NCI-H748 (cell line): ENCODE results near the gene METTL25.

ENCODE experiments used
- DNase-seq: peaks from one replicate; lab custom pipeline; 2025; ENCODE audit not compliant: unreplicated experiment; lab: John Stamatoyannopoulos, UW

Gene METTL25

GRCh38 chr12:82406651-82407050, 48.3 kb downstream of the METTL25 start:
- DNase-seq = no peak

- no peak for DNase-seq
These were observed 49.2 kb downstream of the METTL25 start for GRCh38 chr12:82407481-82407880.

DNA sequence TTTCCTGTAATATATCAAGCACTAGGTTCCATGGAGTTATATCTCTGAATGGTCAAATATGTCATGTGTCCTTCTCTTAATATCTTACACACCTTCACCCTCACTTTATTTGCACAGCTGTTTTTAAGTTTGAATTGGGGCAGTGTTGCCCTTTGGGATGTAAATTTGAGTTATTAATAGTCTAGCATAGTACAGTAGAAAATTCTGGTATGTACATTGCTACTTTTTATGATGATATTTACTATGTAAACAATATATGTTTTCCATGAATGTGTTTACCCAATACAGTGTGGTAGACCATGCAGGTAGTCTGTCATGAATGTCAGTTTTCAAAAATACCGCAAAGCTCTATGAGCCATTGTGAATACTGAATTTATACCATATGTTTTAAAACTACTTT, 50.5 kb downstream of the METTL25 start:
- no peak for DNase-seq

DNA sequence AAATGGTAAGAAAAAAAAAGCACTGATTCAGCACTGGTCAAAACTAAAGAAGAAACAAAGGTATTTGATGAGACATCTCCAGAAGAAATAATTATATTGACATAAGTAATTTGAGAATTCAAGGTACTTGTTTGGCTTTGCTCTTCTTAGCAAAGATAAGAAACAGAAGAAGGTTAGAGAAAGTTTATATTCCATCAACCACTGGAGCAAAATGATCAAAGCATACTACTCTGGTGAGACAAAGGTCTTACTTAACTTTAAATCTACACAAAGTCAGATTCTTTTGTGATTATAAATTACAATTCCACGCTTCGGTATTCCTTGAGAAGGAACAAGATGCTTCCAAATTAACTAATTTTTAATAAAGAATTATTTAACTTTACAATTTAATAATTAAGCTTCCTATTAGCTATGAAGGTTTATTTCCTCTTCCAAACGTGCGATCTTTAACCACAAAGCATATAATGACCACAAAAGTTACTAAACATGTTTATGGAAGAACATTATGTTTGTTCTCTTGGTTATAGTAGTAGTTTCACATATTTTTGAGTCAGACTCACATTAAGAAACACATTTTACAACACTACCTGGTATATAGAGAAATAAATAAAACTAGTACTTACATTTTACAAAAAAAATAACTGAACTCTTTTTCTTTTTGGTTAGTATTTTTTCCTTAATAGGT, 53.4 kb downstream of the METTL25 start:
- DNase-seq = no peak

GRCh38 chr12:82412246-82412645, 53.9 kb downstream of the METTL25 start:
- DNase-seq = no peak

DNA sequence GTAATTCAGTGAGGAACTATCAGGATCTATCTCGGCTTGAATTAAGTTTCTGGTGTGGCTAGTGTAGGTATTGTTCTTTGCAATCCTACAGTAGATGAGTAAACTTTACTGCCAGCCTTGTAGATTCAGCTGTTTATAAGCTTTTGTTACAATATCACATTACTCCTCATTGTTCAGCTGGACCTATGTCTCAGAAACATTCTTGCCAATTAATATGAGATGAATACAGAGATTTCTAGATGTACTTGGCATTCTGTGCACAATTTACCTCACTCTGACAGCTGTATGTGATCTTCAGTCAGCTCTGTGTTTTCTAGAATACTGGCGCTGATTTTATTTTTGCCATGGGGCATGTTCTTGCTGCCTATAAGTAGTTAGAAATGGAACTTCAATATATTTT, 55.7 kb downstream of the METTL25 start:
- no peak for DNase-seq

- DNase-seq = no peak
These were observed 56.6 kb downstream of the METTL25 start for GRCh38 chr12:82414926-82415325.

DNA sequence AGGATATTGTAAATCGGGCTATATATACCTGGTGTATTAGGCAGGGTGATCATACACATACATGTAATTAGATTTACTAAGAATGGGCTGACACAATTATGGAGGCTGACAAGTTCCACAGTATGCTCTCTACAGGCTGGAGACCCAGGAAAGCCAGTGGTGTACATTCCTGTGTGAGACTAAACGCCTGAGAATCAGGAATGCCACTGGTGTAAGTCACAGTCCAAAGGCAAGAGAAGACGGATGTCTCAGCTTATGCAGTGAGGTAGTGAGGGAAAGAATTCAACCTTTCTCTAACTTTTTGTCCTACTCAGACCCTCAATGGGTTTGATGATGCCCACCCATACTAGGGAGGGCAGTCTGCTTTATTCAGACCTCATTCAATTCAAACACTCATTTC, 57.1 kb downstream of the METTL25 start:
- DNase-seq = no peak

GRCh38 chr12:82425241-82425640, 66.9 kb downstream of the METTL25 start:
- DNase-seq = peak; percentile 20

- no peak for DNase-seq
These were observed 67.8 kb downstream of the METTL25 start for GRCh38 chr12:82426081-82426480.

DNA sequence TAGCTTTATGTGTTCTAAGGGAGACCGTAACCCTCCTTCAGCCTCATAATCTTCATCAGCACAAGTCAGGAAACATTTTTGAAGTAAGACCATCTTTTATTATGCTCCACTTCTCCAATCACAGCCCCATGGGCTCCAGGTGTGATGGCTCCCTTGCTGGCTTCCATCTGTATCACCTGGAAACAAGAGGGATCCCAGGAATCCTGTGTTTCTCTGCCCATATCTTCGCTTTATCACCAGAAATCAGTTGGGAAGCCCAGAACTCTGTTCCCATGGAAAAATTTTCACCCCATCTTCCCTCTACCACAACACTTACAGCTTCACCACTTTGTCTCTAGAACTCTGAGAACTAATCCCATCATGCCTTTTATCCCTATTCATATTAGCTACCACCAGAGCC, 68.3 kb downstream of the METTL25 start:
- DNase-seq = no peak

DNA sequence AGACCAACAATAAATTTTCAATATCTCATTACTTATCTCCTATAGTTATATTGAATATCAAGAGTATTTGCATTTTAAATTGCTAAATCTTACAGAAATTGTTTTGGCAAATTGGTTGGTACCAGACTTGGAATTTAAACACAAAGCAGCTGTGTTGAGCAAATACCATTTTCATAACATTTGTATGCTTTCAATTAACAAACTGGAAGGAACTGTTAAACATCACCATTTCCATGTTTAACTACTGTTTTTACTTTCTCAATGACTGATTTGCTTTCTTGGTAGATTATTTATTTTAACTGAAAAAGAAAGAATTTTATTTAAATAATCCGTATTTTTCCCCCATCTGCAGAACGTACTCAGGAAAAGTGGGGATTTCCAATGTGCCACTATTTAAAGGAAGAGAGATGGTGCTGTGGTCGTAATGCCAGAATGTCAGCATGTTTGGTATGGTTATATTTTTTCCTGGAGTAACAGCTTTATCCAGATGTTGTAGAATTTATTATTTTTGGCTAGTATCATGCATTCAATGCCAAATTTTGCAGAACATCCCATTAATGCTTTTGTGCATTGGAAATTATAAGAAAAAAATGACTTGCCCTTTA, 72.3 kb downstream of the METTL25 start:
- DNase-seq = no peak

GRCh38 chr12:82434392-82434911, 76.1 kb downstream of the METTL25 start:
- DNase-seq = no peak

DNA sequence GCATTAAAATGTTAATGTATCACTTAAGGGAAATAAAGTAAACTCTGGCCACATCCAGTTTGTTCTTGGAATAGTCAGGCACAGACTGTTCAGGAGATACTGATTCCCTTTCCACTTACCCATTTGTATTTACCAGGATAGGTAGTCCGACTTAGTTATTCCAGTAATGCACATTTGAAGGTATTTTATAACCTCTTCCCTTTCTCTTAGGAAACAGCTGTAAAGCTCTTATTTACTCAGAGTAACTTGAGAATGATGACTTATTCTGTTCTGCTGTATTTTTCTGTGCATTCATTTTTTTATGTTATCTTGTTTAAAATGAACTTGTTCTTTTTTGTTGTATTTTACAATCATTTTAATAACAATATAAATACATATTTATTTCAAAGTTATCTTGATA, 78.0 kb downstream of the METTL25 start:
- DNase-seq = no peak

GRCh38 chr12:82437744-82438143, 79.4 kb downstream of the METTL25 start:
- DNase-seq = no peak

- no peak for DNase-seq
These were observed 80.0 kb downstream of the METTL25 start for GRCh38 chr12:82438356-82438755.

DNA sequence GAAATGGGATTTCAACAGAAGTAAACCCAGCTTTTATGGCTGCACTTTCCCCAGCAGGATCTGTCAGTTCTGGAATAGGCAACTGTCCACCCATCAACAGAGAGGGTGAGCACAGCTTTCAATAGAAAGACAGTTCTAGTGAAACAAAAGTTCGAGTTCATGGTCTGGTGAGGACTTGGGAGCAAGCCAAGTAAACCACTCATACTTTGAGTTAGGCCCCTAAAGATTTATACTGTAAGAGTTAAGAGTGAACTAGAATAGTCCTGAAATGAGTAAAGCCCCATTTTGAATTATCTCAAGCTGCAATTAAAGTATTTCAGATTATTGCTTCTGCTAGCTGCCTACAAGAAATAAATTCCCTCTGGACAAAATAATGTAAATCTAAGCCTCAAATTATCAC, 82.6 kb downstream of the METTL25 start:
- no peak for DNase-seq

- DNase-seq = no peak
These were observed 90.7 kb downstream of the METTL25 start for GRCh38 chr12:82448911-82449578.

- DNase-seq = no peak
These were observed 98.3 kb downstream of the METTL25 start for GRCh38 chr12:82456633-82457032.

- DNase-seq = no peak
These were observed 99.8 kb downstream of the METTL25 start for GRCh38 chr12:82458101-82458500.

DNA sequence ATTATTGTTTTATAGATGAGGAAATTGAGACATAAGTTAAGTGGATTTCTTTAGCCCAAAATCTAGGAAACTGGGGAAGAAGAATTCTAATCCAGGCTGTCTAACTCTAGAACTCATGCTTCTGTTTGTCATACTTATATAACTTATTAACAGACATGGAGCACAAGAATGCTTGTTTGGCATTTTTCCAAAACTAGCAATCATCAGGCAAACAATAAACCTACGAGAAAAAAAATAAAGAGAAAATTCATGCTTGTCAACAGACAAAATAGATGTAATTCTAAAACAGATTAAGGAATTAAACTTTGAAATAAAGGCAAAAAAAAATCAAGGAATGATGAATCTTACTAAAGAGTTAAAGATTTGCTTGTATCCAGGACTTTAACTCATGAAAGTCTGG, 103.1 kb downstream of the METTL25 start:
- DNase-seq = no peak

DNA sequence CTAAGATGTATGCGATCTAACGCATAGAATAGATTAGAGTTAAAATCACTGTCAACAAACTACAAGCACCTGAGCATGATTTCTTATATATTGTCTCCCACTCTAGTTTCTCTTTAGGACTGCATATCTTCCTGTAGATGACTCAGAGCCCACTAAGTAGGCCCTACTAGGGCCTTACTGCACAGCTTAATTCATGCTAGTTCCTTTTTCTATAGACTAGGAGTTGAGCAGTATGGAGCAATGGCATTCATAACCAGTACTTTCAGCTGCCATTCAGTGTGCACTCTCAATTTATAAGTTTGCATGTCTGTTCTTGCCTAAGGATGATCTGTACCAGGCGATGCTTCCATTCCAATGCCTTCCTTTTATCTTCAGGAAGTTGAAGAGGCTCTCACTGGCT, 103.5 kb downstream of the METTL25 start:
- DNase-seq = no peak
